ENCODE data around the gene IQCK. TPM values are rescaled to one million over a fixed set of nuclear protein-coding genes. Genes with fewer than 3 reads are reported as not detected.

The IQCK gene
- total RNA-seq, 2 donors from 2014 or later: 26.0 to 42.2 TPM

- DNase-seq (ENCODE audit: low spot score): no peak
- H3K36me3 ChIP-seq: no peaks in the 10 kb centered on the region
- H3K4me1 ChIP-seq (replicated peaks): peaks cover 3% of the 10 kb centered on the region
- no peak overlapping the region for H3K27ac ChIP-seq
- H3K27me3 ChIP-seq (replicated peaks; ENCODE audit: insufficient read depth): no peaks in the 10 kb centered on the region
- WGBS: 71% methylated on average over 6 of the region's 6 CpGs
- no peaks in the 10 kb centered on the region for H3K9me3 ChIP-seq
- intact Hi-C loops (cut with DNase I): no loop called here
- H3K4me3 ChIP-seq: no peak overlapping the region
- TF ChIP-seq CTCF (IDR thresholded peaks at IDR 0.05) (no peak), POLR2AphosphoS5 (IDR thresholded peaks at IDR 0.05) (no peak), POLR2A (IDR thresholded peaks at IDR 0.05) (no peak)
Observed at GRCh38 chr16:19751478-19752385, 33.7 kb downstream of the IQCK start.

- peak; percentile 28 for DNase-seq (ENCODE audit: low spot score)
- WGBS: 33% methylated on average over 12 of the region's 12 CpGs
- Histone ChIP-seq H3K4me3 (no peak overlapping the region), H3K9me3 (no peaks in the 10 kb centered on the region), H3K36me3 (no peaks in the 10 kb centered on the region), H3K27me3 (replicated peaks; ENCODE audit: insufficient read depth) (no peaks in the 10 kb centered on the region), H3K4me1 (replicated peaks) (peaks cover 3% of the 10 kb centered on the region), H3K27ac (peak overlapping the region; percentile 37 to 45)
- no peak for TF ChIP-seq POLR2A (IDR thresholded peaks at IDR 0.05)
- peak; percentile 66 for TF ChIP-seq POLR2AphosphoS5 (IDR thresholded peaks at IDR 0.05)
- intact Hi-C loops (cut with DNase I): no loop called here
Observed at GRCh38 chr16:19753815-19754643, 36.0 kb downstream of the IQCK start.

DNA sequence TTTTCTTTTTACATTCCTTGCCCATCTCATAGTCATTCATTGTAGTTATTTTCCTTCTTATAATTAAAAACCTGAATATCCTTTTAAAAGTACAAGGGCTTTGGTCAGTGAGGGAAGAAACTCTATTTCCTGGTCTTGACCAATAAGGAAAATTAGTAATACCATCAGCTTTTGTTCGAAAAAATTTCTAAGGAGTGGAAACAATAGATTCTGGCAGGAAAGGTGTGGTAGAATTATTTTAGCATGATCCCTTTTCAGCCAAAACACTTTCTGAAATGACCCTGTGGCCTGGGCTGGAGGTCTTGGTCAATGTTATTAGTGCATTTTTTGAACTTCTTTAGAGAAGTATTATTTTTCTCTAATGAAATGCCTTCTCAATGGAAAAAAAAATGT is 36.6 kb downstream of the IQCK start:
- 66% methylated on average over 1 of the region's 1 CpG for WGBS
- peaks cover 3% of the 10 kb centered on the region for H3K4me1 ChIP-seq (replicated peaks)
- no peaks in the 10 kb centered on the region for H3K27me3 ChIP-seq (replicated peaks; ENCODE audit: insufficient read depth)
- H3K36me3 ChIP-seq: no peaks in the 10 kb centered on the region
- no peak overlapping the region for H3K4me3 ChIP-seq
- no peak for DNase-seq (ENCODE audit: low spot score)
- no peaks in the 10 kb centered on the region for H3K9me3 ChIP-seq
- TF ChIP-seq CTCF (IDR thresholded peaks at IDR 0.05) (no peak), POLR2A (IDR thresholded peaks at IDR 0.05) (no peak), POLR2AphosphoS5 (IDR thresholded peaks at IDR 0.05) (no peak)
- H3K27ac ChIP-seq: peak overlapping the region; percentile 37 to 45
- intact Hi-C loops (cut with DNase I): no loop called here

DNA sequence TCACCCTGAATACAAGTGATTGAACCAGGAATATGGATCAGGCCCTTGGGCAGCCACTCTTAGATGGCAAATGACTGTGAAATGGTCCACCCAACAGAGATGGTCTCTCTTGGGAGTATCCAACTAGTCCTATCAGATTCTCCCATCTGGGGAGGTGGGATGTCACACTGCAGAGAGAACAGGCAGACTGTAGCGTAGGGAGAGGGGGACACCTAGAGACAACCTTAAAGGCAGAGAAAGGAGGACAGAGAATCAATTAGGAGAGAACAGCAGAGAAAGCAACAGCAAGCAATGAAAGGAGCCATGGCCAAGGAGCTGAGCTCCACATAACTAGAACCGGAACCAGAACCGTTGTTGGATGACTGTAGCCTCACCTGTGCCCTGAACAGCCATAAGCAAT is 37.2 kb downstream of the IQCK start:
- intact Hi-C loops (cut with DNase I): no loop called here
- Histone ChIP-seq H3K27me3 (replicated peaks; ENCODE audit: insufficient read depth) (no peaks in the 10 kb centered on the region), H3K9me3 (no peaks in the 10 kb centered on the region), H3K4me3 (no peak overlapping the region), H3K4me1 (replicated peaks) (peaks cover 3% of the 10 kb centered on the region), H3K36me3 (no peaks in the 10 kb centered on the region), H3K27ac (no peak overlapping the region)
- 95% methylated on average over 3 of the region's 3 CpGs for WGBS
- no peak for DNase-seq (ENCODE audit: low spot score)
- no peak for TF ChIP-seq POLR2AphosphoS5 (IDR thresholded peaks at IDR 0.05)
- TF ChIP-seq CTCF (IDR thresholded peaks at IDR 0.05): no peak
- no peak for TF ChIP-seq POLR2A (IDR thresholded peaks at IDR 0.05)

DNA sequence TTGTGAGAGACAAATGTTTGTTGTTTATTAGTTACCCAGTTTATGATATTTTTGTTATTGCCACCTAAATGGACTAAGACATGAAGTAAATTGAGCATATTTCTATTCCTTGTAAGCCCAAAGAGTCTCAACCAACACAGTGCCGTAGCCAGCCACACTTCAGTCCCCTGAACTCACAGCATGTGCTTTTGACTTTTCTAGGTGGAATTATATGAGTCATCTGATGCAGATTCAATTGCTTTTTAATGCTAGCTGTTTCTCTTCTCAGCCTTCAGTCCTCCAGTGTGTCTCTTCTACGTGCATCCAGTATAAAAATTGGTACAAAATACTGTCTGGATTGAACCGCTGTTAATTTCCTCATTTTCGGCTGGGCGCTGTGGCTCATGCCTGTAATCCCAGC is 39.0 kb downstream of the IQCK start:
- Histone ChIP-seq H3K27me3 (replicated peaks; ENCODE audit: insufficient read depth) (no peaks in the 10 kb centered on the region), H3K27ac (peak overlapping the region; percentile 28 to 50), H3K4me3 (no peak overlapping the region), H3K4me1 (replicated peaks) (no peaks in the 10 kb centered on the region), H3K36me3 (no peaks in the 10 kb centered on the region), H3K9me3 (no peaks in the 10 kb centered on the region)
- TF ChIP-seq POLR2AphosphoS5 (IDR thresholded peaks at IDR 0.05) (no peak), CTCF (IDR thresholded peaks at IDR 0.05) (no peak), POLR2A (IDR thresholded peaks at IDR 0.05) (no peak)
- 76% methylated on average over 5 of the region's 5 CpGs for WGBS
- DNase-seq (ENCODE audit: low spot score): no peak
- intact Hi-C loops (cut with DNase I): no loop called here
